Effector memory CD4-positive, alpha-beta T cell (primary cell): ENCODE results near the gene MPDZ.

ENCODE experiments used
- DNase-seq, 3 donors: peaks; one replicate each; pipeline ENCODE4 v3.0.0-alpha.2; 2020
- H3K27ac ChIP-seq: 2 replicates; pipeline ENCODE4 v1.7.0; 2013; ENCODE audit warnings: mild to moderate bottlenecking, low read length, moderate library complexity; ENCODE audit not compliant: insufficient read depth, poor library complexity, severe bottlenecking
- H3K27me3 ChIP-seq: replicated peaks from 2 replicates; pipeline ENCODE4 v1.7.0; 2013; ENCODE audit warnings: mild to moderate bottlenecking, low read length; ENCODE audit not compliant: insufficient read depth, control insufficient read depth, poor library complexity, severe bottlenecking
- H3K36me3 ChIP-seq: 2 replicates; pipeline ENCODE4 v1.7.0; 2013; ENCODE audit warnings: mild to moderate bottlenecking, low read length, moderate library complexity; ENCODE audit not compliant: control insufficient read depth, insufficient read depth
- H3K4me1 ChIP-seq: 2 replicates; pipeline ENCODE4 v1.7.0; 2013; ENCODE audit warnings: low read length, mild to moderate bottlenecking; ENCODE audit not compliant: control insufficient read depth, insufficient read depth, poor library complexity, severe bottlenecking
- H3K4me3 ChIP-seq: 2 replicates; pipeline ENCODE4 v1.7.0; 2013; ENCODE audit warnings: low read length, low read depth, mild to moderate bottlenecking; ENCODE audit not compliant: insufficient read depth, poor library complexity, severe bottlenecking
- H3K9me3 ChIP-seq: 2 replicates; pipeline ENCODE4 v1.7.0; 2013; ENCODE audit warnings: mild to moderate bottlenecking, low read length, moderate library complexity; ENCODE audit not compliant: control insufficient read depth

Gene MPDZ

DNA sequence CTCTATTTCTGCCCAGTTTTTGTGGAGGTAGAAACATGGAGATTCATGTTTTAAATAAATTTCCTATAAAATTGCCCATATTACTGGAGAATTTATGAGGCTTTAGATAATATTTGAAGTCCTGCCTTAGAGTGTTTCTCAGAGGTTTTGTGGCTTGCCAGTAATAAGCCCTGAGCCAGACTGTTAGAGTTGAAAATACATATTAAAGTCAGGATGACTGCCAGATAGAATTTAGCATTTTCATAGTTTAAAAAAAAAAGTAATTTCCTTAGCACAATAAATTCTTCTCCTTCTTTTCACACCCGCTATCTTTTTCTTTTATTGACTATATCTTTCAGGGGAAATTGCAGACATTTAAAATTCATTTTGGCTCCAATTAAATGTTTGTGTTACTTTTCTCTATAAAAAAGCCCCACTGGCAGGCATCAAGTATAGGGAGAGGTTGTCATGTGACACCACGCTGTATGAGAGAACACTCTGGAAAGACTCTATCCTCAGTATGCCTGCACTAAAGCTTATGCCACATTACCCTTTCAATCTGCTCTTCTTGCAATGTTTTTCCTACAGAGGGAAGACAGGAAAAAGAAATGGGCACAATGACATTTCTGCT lies 135.2 kb downstream of the MPDZ start:
- DNase-seq: no peak
- H3K27me3 ChIP-seq: no peaks in the 10 kb centered on the region
- no peak overlapping the region for H3K4me3 ChIP-seq
- no peak overlapping the region for H3K27ac ChIP-seq
- no peaks in the 10 kb centered on the region for H3K9me3 ChIP-seq
- H3K36me3 ChIP-seq: no peaks in the 10 kb centered on the region
- no peaks in the 10 kb centered on the region for H3K4me1 ChIP-seq

DNA sequence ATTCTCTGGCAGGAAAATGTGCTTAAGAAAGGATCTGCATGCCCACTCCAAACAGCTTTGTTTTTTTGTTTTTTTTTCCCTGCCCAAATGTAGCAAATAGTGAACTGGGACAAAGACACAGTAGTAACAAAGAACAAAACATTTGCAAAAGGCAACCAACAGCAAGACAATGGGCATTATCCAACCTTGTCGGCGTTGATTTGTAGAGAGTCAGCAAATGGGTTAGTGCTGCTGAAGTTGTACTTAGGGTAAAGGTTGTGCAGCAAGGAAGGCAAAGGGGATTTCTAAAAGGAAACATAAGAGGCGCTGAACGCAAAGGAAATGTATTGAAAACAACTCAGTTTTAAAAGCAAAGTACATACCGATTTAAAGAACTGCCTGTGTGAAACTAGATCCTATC lies 136.2 kb downstream of the MPDZ start:
- no peak overlapping the region for H3K27ac ChIP-seq
- H3K9me3 ChIP-seq: no peaks in the 10 kb centered on the region
- no peak overlapping the region for H3K4me3 ChIP-seq

DNA sequence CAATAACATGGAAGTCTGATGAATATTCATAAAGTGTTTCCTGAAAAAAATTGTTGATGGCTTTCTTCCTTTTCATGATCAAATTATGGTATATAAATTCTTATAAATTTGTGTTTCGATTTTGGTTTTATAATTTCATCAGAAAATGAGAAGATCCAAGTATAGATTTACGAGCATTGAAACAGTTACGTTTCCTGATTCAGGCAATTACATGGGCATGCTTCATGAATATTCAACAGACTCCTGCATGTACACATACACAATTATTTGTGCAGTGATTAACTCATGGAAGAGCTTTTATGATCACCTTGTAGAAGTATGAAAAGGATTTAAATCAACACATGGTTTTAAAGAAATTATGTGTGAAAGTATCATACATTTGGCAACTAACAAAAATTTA lies 136.7 kb downstream of the MPDZ start:
- no peaks in the 10 kb centered on the region for H3K9me3 ChIP-seq
- no peaks in the 10 kb centered on the region for H3K27me3 ChIP-seq
- no peaks in the 10 kb centered on the region for H3K36me3 ChIP-seq
- no peak for DNase-seq
- no peaks in the 10 kb centered on the region for H3K4me1 ChIP-seq
- H3K4me3 ChIP-seq: no peak overlapping the region
- H3K27ac ChIP-seq: no peak overlapping the region

More for the DNA sequence above, 136.2 kb downstream of the MPDZ start:
- Histone ChIP-seq H3K36me3 (no peaks in the 10 kb centered on the region), H3K27me3 (no peaks in the 10 kb centered on the region), H3K4me1 (no peaks in the 10 kb centered on the region)
- no peak for DNase-seq

- H3K4me3 ChIP-seq: no peak overlapping the region
- H3K27me3 ChIP-seq: no peaks in the 10 kb centered on the region
- H3K36me3 ChIP-seq: no peaks in the 10 kb centered on the region
- DNase-seq: no peak
- H3K9me3 ChIP-seq: no peaks in the 10 kb centered on the region
- H3K27ac ChIP-seq: no peak overlapping the region
- H3K4me1 ChIP-seq: no peaks in the 10 kb centered on the region
Observed at GRCh38 chr9:13141629-13142028, 137.9 kb downstream of the MPDZ start.

GRCh38 chr9:13140843-13141592 lies 138.5 kb downstream of the MPDZ start:
- no peak for DNase-seq
- H3K36me3 ChIP-seq: no peaks in the 10 kb centered on the region
- no peaks in the 10 kb centered on the region for H3K9me3 ChIP-seq
- H3K4me3 ChIP-seq: no peak overlapping the region
- H3K4me1 ChIP-seq: no peaks in the 10 kb centered on the region
- no peak overlapping the region for H3K27ac ChIP-seq
- no peaks in the 10 kb centered on the region for H3K27me3 ChIP-seq

GRCh38 chr9:13139641-13140171 lies 139.8 kb downstream of the MPDZ start:
- Histone ChIP-seq H3K4me3 (no peak overlapping the region), H3K9me3 (no peaks in the 10 kb centered on the region), H3K4me1 (no peaks in the 10 kb centered on the region), H3K27me3 (no peaks in the 10 kb centered on the region), H3K36me3 (no peaks in the 10 kb centered on the region), H3K27ac (no peak overlapping the region)
- no peak for DNase-seq

DNA sequence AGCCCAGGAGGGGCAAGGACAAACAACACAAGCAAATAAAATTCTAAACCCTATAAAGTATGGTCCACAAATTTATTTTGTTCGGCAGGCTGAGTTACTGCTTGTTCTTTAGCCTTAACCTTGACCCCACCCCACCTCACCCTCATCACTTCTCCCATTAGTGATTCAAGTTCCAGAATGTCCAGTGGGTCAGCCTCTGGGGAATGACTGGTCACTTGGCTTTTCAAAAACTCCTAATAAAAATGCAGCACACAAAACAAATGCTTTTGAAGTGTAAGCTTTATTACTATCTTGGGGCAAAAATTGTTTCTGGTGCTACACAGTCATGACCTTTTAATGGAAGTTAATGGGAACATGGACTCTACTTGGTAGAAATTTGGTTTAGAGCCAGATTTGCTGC lies 142.1 kb downstream of the MPDZ start:
- Histone ChIP-seq H3K4me1 (no peaks in the 10 kb centered on the region), H3K9me3 (no peaks in the 10 kb centered on the region), H3K4me3 (no peak overlapping the region), H3K36me3 (no peaks in the 10 kb centered on the region), H3K27me3 (no peaks in the 10 kb centered on the region), H3K27ac (no peak overlapping the region)
- no peak for DNase-seq

DNA sequence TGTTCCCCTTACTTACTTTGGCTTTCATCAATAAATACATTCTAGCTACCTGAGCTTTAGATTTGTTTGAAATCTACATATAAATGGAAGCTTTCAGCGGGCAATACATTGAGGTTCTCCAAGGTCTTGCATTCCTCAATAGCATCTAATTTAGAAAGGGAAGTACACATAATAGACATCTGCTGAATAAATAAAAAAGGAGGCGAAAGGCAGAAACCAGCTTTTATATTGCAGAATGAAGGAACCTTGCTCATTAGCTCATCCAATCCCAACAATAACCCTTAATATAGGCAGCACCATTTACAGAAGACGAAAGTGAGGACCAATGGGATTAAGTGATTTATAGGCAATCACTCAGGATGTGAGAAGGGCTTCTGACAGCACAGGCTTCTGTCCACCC lies 147.5 kb downstream of the MPDZ start:
- Histone ChIP-seq H3K9me3 (peaks cover 6% of the 10 kb centered on the region), H3K27ac (no peak overlapping the region), H3K36me3 (no peaks in the 10 kb centered on the region), H3K27me3 (no peaks in the 10 kb centered on the region), H3K4me1 (no peaks in the 10 kb centered on the region), H3K4me3 (no peak overlapping the region)
- no peak for DNase-seq

DNA sequence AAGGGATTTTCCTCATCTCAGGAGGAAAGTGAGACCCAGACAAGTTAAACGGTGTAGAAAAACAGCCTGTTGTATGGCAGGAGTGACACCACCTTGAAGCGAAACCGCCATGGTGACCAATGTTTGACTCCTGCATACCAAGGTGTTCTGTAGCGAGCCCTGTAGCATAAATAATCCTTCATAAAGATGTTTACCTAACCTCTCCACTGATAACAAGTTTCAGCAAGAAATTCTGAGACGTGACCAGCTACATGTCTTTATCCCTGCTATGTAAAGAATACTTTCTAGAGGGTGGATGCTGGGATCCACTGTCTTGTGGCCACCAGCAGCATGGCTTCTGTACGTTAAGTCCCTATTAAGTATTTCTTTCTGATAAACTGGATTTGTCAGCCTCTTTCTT lies 148.1 kb downstream of the MPDZ start:
- no peaks in the 10 kb centered on the region for H3K4me1 ChIP-seq
- H3K9me3 ChIP-seq: peaks cover 6% of the 10 kb centered on the region
- H3K27me3 ChIP-seq: no peaks in the 10 kb centered on the region
- H3K36me3 ChIP-seq: no peaks in the 10 kb centered on the region
- H3K4me3 ChIP-seq: no peak overlapping the region
- no peak overlapping the region for H3K27ac ChIP-seq
- no peak for DNase-seq

GRCh38 chr9:13128266-13128860 lies 151.1 kb downstream of the MPDZ start:
- Histone ChIP-seq H3K27me3 (no peaks in the 10 kb centered on the region), H3K36me3 (no peaks in the 10 kb centered on the region), H3K4me1 (no peaks in the 10 kb centered on the region), H3K4me3 (no peak overlapping the region), H3K9me3 (peaks cover 6% of the 10 kb centered on the region), H3K27ac (no peak overlapping the region)
- DNase-seq: no peak
